CD14-positive monocyte (primary cell): ENCODE data around the gene RIT1. TPM values are rescaled to one million over a fixed set of nuclear protein-coding genes. Genes with fewer than 3 reads are reported as not detected.

ENCODE experiments used
- DNase-seq, 3 donors: peaks; one replicate each; pipeline ENCODE4 v3.0.0-alpha.2; 2011 to 2022
- H2AFZ ChIP-seq: 2 replicates; pipeline ENCODE4 v1.6.0; 2012; ENCODE audit warnings: mild to moderate bottlenecking, low read depth, low read length, inconsistent platforms; ENCODE audit not compliant: insufficient read depth, poor library complexity, severe bottlenecking
- H3K27ac ChIP-seq, 2 donors: 1 replicate in 1 of 2; 2 replicates in 1 of 2; pipeline ENCODE4 v1.5.1; 2012 to 2013; ENCODE audit warnings: low read length in 2 of 2, control low read depth in 1 of 2, inconsistent platforms in 1 of 2, low read depth in 1 of 2, mild to moderate bottlenecking in 1 of 2
- H3K27me3 ChIP-seq, 2 donors: one replicate each; pipeline versions ENCODE4 v1.6.0 to v1.6.1; 2011 to 2013; ENCODE audit warnings: low read length in 2 of 2; ENCODE audit not compliant: control insufficient read depth in 2 of 2, insufficient read depth in 2 of 2
- H3K36me3 ChIP-seq, 2 donors: replicated peaks in 1 of 2; 1 replicate in 1 of 2; 2 replicates in 1 of 2; pipeline versions ENCODE4 v1.5.1 to v1.6.1; 2012 to 2013; ENCODE audit warnings: low read length in 2 of 2, control low read depth in 1 of 2, inconsistent platforms in 1 of 2, mild to moderate bottlenecking in 1 of 2; ENCODE audit not compliant: insufficient read depth in 2 of 2, control insufficient read depth in 1 of 2
- H3K4me1 ChIP-seq, 2 donors: 1 replicate in 1 of 2; 2 replicates in 1 of 2; pipeline versions ENCODE4 v1.5.1 to v1.6.1; 2012 to 2013; ENCODE audit warnings: low read length in 2 of 2, control low read depth in 1 of 2, inconsistent platforms in 1 of 2, mild to moderate bottlenecking in 1 of 2, moderate library complexity in 1 of 2; ENCODE audit not compliant: insufficient read depth in 2 of 2, control insufficient read depth in 1 of 2
- H3K4me2 ChIP-seq: replicated peaks from 2 replicates; pipeline ENCODE3; 2012; ENCODE audit warnings: low read length, moderate library complexity, mild to moderate bottlenecking; ENCODE audit not compliant: poor library complexity, severe bottlenecking; ENCODE audit errors: extremely low read depth
- H3K4me3 ChIP-seq, 3 experiments: fragments of 200-600 bp in 1 of 3; sonication (generic) in 1 of 3; replicated peaks in 1 of 3; 1 replicate in 2 of 3; 2 replicates in 1 of 3; pipeline ENCODE4 v1.5.1; 2011 to 2013; ENCODE audit warnings: low read length in 3 of 3, mild to moderate bottlenecking in 3 of 3, control low read depth in 2 of 3, low read depth in 2 of 3, inconsistent platforms in 1 of 3, moderate library complexity in 1 of 3
- H3K79me2 ChIP-seq: 2 replicates; pipeline ENCODE4 v1.6.0; 2012; ENCODE audit warnings: mild to moderate bottlenecking, control low read depth, inconsistent platforms, low read length, moderate library complexity; ENCODE audit not compliant: insufficient read depth
- H3K9ac ChIP-seq: 2 replicates; pipeline ENCODE4 v1.6.0; 2017; ENCODE audit warnings: low read length, mild to moderate bottlenecking; ENCODE audit not compliant: insufficient read depth, poor library complexity, severe bottlenecking
- H3K9me3 ChIP-seq, 2 donors: replicated peaks in 1 of 2; 1 replicate in 1 of 2; 2 replicates in 1 of 2; pipeline versions ENCODE4 v1.5.1 to v1.6.1; 2012 to 2013; ENCODE audit warnings: low read length in 2 of 2, control low read depth in 1 of 2; ENCODE audit not compliant: control insufficient read depth in 1 of 2, insufficient read depth in 1 of 2
- H4K20me1 ChIP-seq: 2 replicates; pipeline ENCODE4 v1.6.0; 2012; ENCODE audit warnings: mild to moderate bottlenecking, low read length, control low read depth, moderate library complexity; ENCODE audit not compliant: insufficient read depth
- H3K27ac Mint-ChIP-seq, 7 donors: one replicate each; pipeline ENCODE4 v1.8.0; 2020; ENCODE audit warnings: mild to moderate bottlenecking in 7 of 7, mixed read lengths in 7 of 7, moderate library complexity in 6 of 7, inconsistent platforms in 2 of 7
- H3K27me3 Mint-ChIP-seq, 3 donors: one replicate each; pipeline ENCODE4 v1.8.0; 2021 to 2022; ENCODE audit warnings: low read depth in 3 of 3, mild to moderate bottlenecking in 3 of 3, mixed read lengths in 3 of 3, moderate library complexity in 3 of 3, inconsistent platforms in 1 of 3
- H3K36me3 Mint-ChIP-seq, 2 donors: one replicate each; pipeline ENCODE4 v1.8.0; 2020; ENCODE audit warnings: mixed read lengths in 2 of 2, inconsistent platforms in 1 of 2, mild to moderate bottlenecking in 1 of 2
- H3K4me1 Mint-ChIP-seq: one replicate; pipeline ENCODE4 v1.8.0; 2020; ENCODE audit warnings: mild to moderate bottlenecking, mixed read lengths
- H3K4me3 Mint-ChIP-seq, 2 donors: one replicate each; pipeline ENCODE4 v1.8.0; 2020; ENCODE audit warnings: mild to moderate bottlenecking in 2 of 2, mixed read lengths in 2 of 2, moderate library complexity in 1 of 2
- H3K9me3 Mint-ChIP-seq, 7 donors: one replicate each; pipeline ENCODE4 v1.8.0; 2020 to 2022; ENCODE audit warnings: mixed read lengths in 7 of 7, mild to moderate bottlenecking in 6 of 7, moderate library complexity in 6 of 7, inconsistent platforms in 2 of 7
- CTCF ChIP-seq: fragments of 200-600 bp; IDR thresholded peaks from one replicate; pipeline ENCODE4 v1.8.0; 2022; ENCODE audit warnings: antibody characterized with exemption, mild to moderate bottlenecking
- WGBS: methylation state at CpG from one replicate; pipeline ENCODE4 v1.1.5; 2013; ENCODE audit warnings: missing lambda C conversion rate; ENCODE audit not compliant: insufficient coverage; 5-methylcytosine and 5-hydroxymethylcytosine counted together
- intact Hi-C, 2 donors: fragments of 100-400 bp; cut with micrococcal nuclease; formaldehyde crosslinking; loops; one replicate each; pipeline versions ENCODE4 v1.15.0 to v1.15.1; 2023
- polyA plus RNA-seq, 3 donors: library from polyadenylated mRNA; depleted of rRNA in 1 of 3; unstranded in 2 of 3; stranded (reverse) in 1 of 3; fragments of 300-500 nt in 2 of 3; fragments of >200 nt in 1 of 3; fragmentation: Illumina TruSeq in 2 of 3; gene quantifications; 1 replicate in 2 of 3; 2 replicates in 1 of 3; pipeline ENCODE4 v1.2.3, GENCODE V29; 2012 to 2021

RIT1 gene
- polyA plus RNA-seq, 3 donors, result 57.2 to 76.8 (median 69.6) TPM

DNA sequence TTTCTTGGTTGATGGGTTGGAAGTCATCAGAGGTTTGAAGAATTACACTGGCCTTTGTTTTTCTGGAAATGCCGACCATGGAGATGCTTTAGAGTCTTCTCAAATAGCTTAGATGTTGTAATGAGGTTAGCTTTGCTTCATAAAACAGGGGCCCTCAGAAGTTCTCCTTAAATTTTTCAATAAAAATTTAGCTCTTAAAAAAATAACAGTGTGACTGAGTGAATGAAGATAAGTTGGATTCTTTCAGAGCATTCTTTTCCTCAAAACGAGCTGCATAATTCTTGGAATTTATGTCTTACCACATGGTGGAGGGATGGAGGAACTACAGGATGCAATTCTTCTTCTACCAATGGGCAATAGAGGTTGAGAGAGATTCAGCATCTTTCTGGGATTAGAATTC, 28.4 kb downstream of the RIT1 start:
- H3K9me3 ChIP-seq, result no peaks in the 10 kb centered on the region
- H3K27me3 ChIP-seq, result no peaks in the 10 kb centered on the region
- Mint-ChIP-seq H3K9me3 (no peaks in the 10 kb centered on the region), H3K4me1 (no peaks in the 10 kb centered on the region), H3K36me3 (peaks cover 20 to 32% of the 10 kb centered on the region in 2 donors), H3K27me3 (peaks cover 0 to 2% (median 1%) of the 10 kb centered on the region in 3 donors), H3K4me3 (no peak overlapping the region), H3K27ac (no peak overlapping the region)
- TF ChIP-seq CTCF, result no peak
- DNase-seq, result no peak
- H3K9ac ChIP-seq, result no peak overlapping the region
- no peak overlapping the region for H3K27ac ChIP-seq
- no peaks in the 10 kb centered on the region for H4K20me1 ChIP-seq
- H3K4me3 ChIP-seq, result no peak overlapping the region
- H3K4me1 ChIP-seq, result no peaks in the 10 kb centered on the region
- H3K4me2 ChIP-seq, result no peak overlapping the region
- H3K36me3 ChIP-seq, result peaks cover 0 to 26% of the 10 kb centered on the region in 2 donors
- intact Hi-C loops, result no loop called here
- no peaks in the 10 kb centered on the region for H3K79me2 ChIP-seq
- no peak overlapping the region for H2AFZ ChIP-seq
- WGBS, result 100% methylated on average over 1 of the region's 2 CpGs

- no peak for DNase-seq
- H3K27me3 ChIP-seq, result no peaks in the 10 kb centered on the region
- Mint-ChIP-seq H3K9me3 (no peaks in the 10 kb centered on the region), H3K4me3 (no peak overlapping the region), H3K4me1 (no peaks in the 10 kb centered on the region), H3K27me3 (peaks cover 0 to 2% (median 1%) of the 10 kb centered on the region in 3 donors), H3K36me3 (peaks cover 20 to 32% of the 10 kb centered on the region in 2 donors), H3K27ac (peak overlapping the region in 1 of 7 donors; percentile 64)
- peaks cover 0 to 26% of the 10 kb centered on the region in 2 donors for H3K36me3 ChIP-seq
- H3K27ac ChIP-seq, result no peak overlapping the region
- H3K9me3 ChIP-seq, result no peaks in the 10 kb centered on the region
- H3K79me2 ChIP-seq, result no peaks in the 10 kb centered on the region
- intact Hi-C loops, result no loop called here
- H3K4me1 ChIP-seq, result no peaks in the 10 kb centered on the region
- no peak for TF ChIP-seq CTCF
- no peak overlapping the region for H3K4me2 ChIP-seq
- no peak overlapping the region for H2AFZ ChIP-seq
- no peak overlapping the region for H3K4me3 ChIP-seq
- no peak overlapping the region for H3K9ac ChIP-seq
- H4K20me1 ChIP-seq, result no peaks in the 10 kb centered on the region
Measured at GRCh38 chr1:155882235-155882634, 28.9 kb downstream of the RIT1 start.
